Measurements from ENCODE around the gene ZIC5. TPM values are rescaled to one million over a fixed set of nuclear protein-coding genes. Genes with fewer than 3 reads are reported as not detected.

ZIC5 gene
- total RNA-seq, 2 donors from 2014 or later = not detected

DNA sequence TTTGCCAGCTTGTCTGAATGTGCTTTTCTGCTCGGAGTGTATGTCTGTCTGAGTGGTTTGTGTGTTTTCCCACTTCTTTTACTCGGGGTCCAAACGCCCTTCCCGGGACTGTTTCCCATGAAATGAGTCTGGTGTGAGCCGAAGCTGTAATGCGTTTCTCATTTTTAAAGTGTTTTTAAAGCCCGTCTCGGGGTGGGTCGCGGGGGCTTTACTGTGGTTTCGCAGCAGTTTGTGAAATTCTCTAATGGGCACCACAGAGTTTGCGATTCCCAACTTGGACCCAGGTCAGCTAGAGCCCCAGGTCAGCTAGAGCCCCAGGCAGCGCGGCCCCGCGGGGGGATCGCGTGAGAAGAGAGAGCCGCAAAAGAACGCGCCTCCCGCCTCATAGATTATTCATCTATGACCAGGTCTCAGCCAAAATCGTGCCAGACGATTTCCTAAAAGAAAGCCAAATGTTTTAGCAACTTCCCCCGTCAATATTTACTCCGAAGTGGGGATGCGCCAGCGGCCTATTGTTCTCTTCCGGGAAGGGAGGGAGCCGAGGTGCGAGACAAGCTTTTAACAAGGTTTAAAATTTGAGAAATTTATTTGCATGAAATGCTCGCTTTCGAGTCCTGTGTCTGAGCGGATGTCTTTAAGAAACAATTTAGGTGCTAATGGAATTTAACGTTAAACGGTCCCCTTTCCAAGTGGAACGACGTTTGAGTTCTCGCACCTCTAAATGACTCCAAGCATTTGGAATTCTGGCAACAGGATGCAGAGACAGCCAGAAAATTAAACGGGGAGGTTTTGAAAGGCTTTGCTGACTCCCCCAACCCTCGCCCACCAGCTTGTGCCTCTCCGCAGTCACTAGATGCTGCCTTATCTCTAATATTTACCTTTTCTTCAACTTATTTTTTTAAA is 12.2 kb upstream of the ZIC5 start:
- Histone ChIP-seq H3K4me3 (no peak overlapping the region), H3K27ac (no peak overlapping the region), H3K9me3 (no peaks in the 10 kb centered on the region), H3K36me3 (no peaks in the 10 kb centered on the region), H3K4me1 (ENCODE audit: control insufficient read depth in 1 of 2, low read depth in 2 of 2) (peaks cover 17 to 33% of the 10 kb centered on the region in 2 donors), H3K27me3 (replicated peaks; ENCODE audit: insufficient read depth) (peaks cover 64% of the 10 kb centered on the region)
- TF ChIP-seq, protein P1, sequence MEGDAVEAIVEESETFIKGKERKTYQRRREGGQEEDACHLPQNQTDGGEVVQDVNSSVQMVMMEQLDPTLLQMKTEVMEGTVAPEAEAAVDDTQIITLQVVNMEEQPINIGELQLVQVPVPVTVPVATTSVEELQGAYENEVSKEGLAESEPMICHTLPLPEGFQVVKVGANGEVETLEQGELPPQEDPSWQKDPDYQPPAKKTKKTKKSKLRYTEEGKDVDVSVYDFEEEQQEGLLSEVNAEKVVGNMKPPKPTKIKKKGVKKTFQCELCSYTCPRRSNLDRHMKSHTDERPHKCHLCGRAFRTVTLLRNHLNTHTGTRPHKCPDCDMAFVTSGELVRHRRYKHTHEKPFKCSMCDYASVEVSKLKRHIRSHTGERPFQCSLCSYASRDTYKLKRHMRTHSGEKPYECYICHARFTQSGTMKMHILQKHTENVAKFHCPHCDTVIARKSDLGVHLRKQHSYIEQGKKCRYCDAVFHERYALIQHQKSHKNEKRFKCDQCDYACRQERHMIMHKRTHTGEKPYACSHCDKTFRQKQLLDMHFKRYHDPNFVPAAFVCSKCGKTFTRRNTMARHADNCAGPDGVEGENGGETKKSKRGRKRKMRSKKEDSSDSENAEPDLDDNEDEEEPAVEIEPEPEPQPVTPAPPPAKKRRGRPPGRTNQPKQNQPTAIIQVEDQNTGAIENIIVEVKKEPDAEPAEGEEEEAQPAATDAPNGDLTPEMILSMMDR (IDR thresholded peaks at IDR 0.05) = no peak
- DNase-seq (ENCODE audit: low spot score) = no peak
- ATAC-seq (ENCODE audit: insufficient number of reproducible peaks, low FRiP score, low read depth) = no peak

DNA sequence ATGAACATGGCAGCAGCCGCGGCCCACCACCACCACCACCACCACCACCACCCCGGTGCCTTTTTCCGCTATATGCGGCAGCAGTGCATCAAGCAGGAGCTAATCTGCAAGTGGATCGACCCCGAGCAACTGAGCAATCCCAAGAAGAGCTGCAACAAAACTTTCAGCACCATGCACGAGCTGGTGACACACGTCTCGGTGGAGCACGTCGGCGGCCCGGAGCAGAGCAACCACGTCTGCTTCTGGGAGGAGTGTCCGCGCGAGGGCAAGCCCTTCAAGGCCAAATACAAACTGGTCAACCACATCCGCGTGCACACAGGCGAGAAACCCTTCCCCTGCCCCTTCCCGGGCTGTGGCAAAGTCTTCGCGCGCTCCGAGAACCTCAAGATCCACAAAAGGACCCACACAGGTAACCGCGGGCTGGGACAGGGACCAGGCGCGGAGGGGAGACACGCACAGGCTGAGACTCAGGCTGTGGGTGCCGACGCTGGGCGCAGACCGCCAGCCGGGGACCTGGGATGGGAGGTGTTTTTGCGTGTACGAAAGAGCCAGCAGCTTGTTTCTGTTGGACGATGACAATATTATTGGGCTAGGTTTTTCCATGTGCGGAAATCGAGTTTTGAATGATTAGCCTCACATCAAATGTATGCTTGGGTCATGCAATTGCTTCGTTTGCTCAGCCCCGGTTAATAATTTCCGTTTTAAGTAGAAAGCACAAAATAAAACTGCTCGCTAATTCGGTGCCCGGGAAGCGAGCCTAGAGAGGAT is 11.3 kb upstream of the ZIC5 start:
- no peak for DNase-seq (ENCODE audit: low spot score)
- Histone ChIP-seq H3K9me3 (no peaks in the 10 kb centered on the region), H3K36me3 (no peaks in the 10 kb centered on the region), H3K27ac (no peak overlapping the region), H3K27me3 (replicated peaks; ENCODE audit: insufficient read depth) (peaks cover 68% of the 10 kb centered on the region), H3K4me3 (peak overlapping the region; percentile 79), H3K4me1 (ENCODE audit: control insufficient read depth in 1 of 2, low read depth in 2 of 2) (peaks cover 17 to 33% of the 10 kb centered on the region in 2 donors)
- ATAC-seq (ENCODE audit: insufficient number of reproducible peaks, low FRiP score, low read depth) = no peak
- TF ChIP-seq, protein P1 (IDR thresholded peaks at IDR 0.05) = no peak

DNA sequence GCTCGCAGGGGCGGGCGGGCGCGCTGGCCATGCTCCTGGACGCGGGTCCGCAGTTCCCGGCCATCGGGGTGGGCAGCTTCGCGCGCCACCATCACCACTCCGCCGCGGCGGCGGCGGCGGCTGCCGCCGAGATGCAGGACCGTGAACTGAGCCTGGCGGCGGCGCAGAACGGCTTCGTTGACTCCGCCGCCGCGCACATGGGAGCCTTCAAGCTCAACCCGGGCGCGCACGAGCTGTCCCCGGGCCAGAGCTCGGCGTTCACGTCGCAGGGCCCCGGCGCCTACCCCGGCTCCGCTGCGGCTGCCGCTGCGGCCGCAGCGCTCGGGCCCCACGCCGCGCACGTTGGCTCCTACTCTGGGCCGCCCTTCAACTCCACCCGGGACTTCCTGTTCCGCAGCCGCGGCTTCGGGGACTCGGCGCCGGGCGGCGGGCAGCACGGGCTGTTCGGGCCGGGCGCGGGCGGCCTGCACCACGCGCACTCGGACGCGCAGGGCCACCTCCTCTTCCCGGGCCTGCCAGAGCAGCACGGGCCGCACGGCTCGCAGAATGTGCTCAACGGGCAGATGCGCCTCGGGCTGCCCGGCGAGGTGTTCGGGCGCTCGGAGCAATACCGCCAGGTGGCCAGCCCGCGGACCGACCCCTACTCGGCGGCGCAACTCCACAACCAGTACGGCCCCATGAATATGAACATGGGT is 10.6 kb upstream of the ZIC5 start:
- DNase-seq (ENCODE audit: low spot score) (no peak), ATAC-seq (ENCODE audit: insufficient number of reproducible peaks, low FRiP score, low read depth) (no peak)
- Histone ChIP-seq H3K36me3 (no peaks in the 10 kb centered on the region), H3K27me3 (replicated peaks; ENCODE audit: insufficient read depth) (peaks cover 68% of the 10 kb centered on the region), H3K4me3 (peak overlapping the region; percentile 79), H3K9me3 (no peaks in the 10 kb centered on the region), H3K4me1 (ENCODE audit: control insufficient read depth in 1 of 2, low read depth in 2 of 2) (peaks cover 17 to 33% of the 10 kb centered on the region in 2 donors), H3K27ac (no peak overlapping the region)
- TF ChIP-seq, protein P1 (IDR thresholded peaks at IDR 0.05) = no peak

DNA sequence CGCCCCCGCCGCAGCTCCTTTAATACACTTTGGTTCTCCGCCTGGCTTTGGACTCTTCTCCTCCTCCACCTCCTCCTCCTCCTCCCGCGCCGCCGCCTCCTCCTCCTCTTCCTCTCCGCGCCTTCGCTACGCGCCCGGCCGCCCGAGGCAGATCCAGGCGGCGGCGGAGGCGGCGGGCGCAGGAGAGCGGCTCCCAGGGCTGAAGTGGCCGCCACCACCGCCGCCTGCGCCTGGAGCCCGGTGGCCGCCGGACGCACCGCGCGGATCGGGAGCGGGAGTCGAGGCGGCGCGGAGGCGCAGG is 10.1 kb upstream of the ZIC5 start, which contains the start of gene ZIC2:
ZIC2 (plus strand) TSS at position 50 of the 301 bp plus-strand sequence. CDS start 281 bp downstream, outside the sequence.
- TF ChIP-seq, protein P1 (IDR thresholded peaks at IDR 0.05) = no peak
- no peak within 1 kb of the TSS for H3K27ac ChIP-seq
- DNase-seq (ENCODE audit: low spot score) (no peak), ATAC-seq (ENCODE audit: insufficient number of reproducible peaks, low FRiP score, low read depth) (no peak)
- peaks cover 67% of the 10 kb centered on the region for H3K27me3 ChIP-seq (replicated peaks; ENCODE audit: insufficient read depth)
- no peaks in the 10 kb centered on the region for H3K9me3 ChIP-seq
- no peaks in the 10 kb centered on the region for H3K36me3 ChIP-seq
- peak within 1 kb of the TSS; percentile 79 for H3K4me3 ChIP-seq
- H3K4me1 ChIP-seq (ENCODE audit: control insufficient read depth in 1 of 2, low read depth in 2 of 2) = peaks cover 17 to 33% of the 10 kb centered on the region in 2 donors
